Measurements from ENCODE around the gene GALNT15. TPM values are rescaled to one million over a fixed set of nuclear protein-coding genes. Genes with fewer than 3 reads are reported as not detected.
A peak's percentile ranks its signal among the peaks of the same experiment; 100 is the strongest.

Gene GALNT15
- total RNA-seq, 1 donor, result 4.7 TPM

DNA sequence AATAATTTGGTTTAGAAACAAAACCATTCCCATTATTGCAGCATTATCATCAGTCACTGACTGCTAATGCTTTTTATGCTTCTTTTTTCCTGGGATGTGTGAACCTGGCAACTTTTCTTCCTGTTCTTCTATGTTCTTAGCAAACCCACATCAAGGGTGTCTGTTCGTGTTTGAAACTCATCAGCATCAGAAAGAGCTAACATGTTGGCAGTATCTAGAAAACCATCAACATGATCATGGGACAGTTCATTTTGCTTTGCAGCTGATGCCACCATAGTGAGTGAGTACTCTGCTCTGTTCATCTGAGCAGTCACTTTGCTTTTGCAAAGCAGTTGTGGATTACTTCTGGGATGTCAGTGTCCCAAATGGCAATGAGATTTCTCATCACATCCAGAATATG, 84.4 kb downstream of the GALNT15 start:
- no peak for DNase-seq (ENCODE audit: low read depth)
- H3K4me3 ChIP-seq (ENCODE audit: low read depth, low read length), result no peak overlapping the region
- TF ChIP-seq, protein P1, sequence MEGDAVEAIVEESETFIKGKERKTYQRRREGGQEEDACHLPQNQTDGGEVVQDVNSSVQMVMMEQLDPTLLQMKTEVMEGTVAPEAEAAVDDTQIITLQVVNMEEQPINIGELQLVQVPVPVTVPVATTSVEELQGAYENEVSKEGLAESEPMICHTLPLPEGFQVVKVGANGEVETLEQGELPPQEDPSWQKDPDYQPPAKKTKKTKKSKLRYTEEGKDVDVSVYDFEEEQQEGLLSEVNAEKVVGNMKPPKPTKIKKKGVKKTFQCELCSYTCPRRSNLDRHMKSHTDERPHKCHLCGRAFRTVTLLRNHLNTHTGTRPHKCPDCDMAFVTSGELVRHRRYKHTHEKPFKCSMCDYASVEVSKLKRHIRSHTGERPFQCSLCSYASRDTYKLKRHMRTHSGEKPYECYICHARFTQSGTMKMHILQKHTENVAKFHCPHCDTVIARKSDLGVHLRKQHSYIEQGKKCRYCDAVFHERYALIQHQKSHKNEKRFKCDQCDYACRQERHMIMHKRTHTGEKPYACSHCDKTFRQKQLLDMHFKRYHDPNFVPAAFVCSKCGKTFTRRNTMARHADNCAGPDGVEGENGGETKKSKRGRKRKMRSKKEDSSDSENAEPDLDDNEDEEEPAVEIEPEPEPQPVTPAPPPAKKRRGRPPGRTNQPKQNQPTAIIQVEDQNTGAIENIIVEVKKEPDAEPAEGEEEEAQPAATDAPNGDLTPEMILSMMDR (IDR thresholded peaks at IDR 0.05; ENCODE audit: insufficient read depth, low read depth, low read length), result no peak

DNA sequence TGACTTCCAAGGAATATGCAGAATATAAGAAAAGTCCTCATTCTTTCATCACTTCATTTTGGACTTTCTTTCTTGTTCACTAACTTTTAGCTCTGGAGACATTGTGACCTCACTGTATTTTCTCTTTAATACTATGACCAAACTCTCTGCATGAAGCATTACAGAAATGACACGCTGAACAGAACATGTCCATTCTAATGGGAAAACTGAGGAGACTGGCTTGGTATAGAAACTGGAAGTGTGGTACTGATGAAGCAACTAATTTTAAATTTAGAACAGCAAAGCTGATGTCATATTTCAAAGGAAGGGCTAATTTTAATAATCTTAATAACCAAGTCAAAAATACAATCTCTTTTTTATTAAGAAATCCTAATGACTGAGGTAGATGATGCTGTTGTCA, 85.6 kb downstream of the GALNT15 start:
- H3K4me3 ChIP-seq (ENCODE audit: low read depth, low read length), result no peak overlapping the region
- DNase-seq (ENCODE audit: low read depth), result no peak
- TF ChIP-seq, protein P1 (IDR thresholded peaks at IDR 0.05; ENCODE audit: insufficient read depth, low read depth, low read length), result no peak

DNA sequence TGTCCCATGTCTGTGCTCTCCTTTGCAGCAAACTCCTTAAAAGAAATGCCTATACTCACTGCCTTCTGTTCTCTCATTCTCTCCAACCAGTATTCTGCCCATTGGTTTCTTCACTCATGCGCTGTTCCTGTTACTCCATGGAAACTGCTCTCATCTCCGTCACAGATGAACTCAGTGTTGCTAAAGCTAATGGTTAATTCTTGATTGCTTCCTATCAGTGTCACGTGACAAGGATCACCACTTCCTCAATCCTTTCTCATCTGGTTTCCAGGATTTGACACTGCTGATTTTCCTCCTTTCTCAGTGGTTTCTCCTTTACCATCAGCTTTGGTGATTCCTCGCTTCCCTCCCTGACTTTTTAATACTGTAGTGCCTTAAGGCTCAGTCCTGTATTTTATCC, 87.7 kb downstream of the GALNT15 start:
- TF ChIP-seq, protein P1 (IDR thresholded peaks at IDR 0.05; ENCODE audit: insufficient read depth, low read depth, low read length), result no peak
- H3K4me3 ChIP-seq (ENCODE audit: low read depth, low read length), result no peak overlapping the region
- no peak for DNase-seq (ENCODE audit: low read depth)

DNA sequence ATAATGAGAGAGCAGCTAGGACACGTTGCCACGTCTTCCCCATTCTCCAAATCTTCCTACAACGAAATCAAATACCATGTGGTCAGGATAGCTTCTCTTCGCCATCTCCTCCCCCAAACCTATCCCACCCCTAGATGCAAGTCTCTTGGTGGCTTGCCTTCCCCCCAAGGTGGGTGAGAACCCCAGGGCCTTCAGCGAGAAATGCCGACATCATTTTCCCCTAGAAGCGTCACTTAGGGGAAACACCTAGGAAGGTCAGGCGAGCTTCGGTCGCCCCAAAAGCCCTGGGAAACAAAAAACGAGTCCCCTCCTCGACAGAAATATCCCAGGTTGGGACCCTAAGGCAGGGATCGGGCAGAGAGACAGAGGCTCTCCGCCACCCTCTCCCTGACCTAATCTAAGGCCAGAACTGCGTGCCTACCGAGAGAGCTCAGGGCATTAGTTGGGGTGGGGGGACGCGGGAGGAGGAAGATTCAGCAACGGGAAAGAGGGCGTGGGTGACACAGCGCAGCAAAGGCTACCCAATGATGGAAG, 89.8 kb downstream of the GALNT15 start:
- no peak for DNase-seq (ENCODE audit: low read depth)
- peak overlapping the region; percentile 92 for H3K4me3 ChIP-seq (ENCODE audit: low read depth, low read length)
- TF ChIP-seq, protein P1 (IDR thresholded peaks at IDR 0.05; ENCODE audit: insufficient read depth, low read depth, low read length), result no peak

DNA sequence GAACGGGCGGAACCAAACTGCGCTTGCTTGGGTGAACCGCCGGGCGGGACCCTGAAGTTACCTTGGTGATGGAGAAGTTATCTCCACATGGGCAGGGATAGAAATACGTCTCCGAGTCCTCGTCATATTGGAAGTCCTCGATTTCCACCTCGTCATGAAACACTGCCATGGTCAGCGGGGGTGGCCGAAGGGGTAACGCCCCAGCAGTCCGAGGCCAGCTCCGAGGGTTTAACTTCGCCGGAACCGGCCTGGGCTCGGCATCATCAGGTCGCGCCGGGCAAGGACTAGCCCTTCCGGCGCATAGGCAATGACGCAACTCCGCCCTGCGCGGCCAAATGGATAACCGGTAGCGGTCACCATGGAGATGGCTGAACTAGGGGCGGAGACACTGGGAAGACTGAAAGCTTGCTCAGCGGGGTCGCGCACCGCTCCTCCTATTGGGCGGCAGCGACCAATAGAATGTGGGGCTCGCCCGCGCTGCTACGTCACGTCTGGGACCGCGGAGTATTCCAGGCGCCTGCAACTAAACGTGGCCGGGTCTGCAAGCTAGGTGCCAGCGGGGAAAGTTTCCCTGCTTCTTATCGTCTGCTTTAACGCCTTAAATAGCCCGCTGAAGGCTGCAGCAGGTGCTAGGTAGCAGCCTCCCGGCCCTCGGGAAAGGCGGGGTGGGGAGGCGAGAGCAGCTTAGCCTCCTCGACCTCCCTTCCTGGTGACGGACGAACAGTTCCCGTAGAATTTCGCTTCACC, 90.4 kb downstream of the GALNT15 start, which contains the start of the genes DPH3 and OXNAD1:
TSS of gene DPH3 (minus strand) at position 236 of the 747 bp plus-strand sequence. CDS start at position 169, 67 bp downstream.
TSS of gene OXNAD1 (plus strand) at position 505 of the 747 bp plus-strand sequence. CDS start 5,741 bp downstream, outside the sequence.
- TF ChIP-seq, protein P1 (IDR thresholded peaks at IDR 0.05; ENCODE audit: insufficient read depth, low read depth, low read length), result no peak
- H3K4me3 ChIP-seq (ENCODE audit: low read depth, low read length), result peak within 1 kb of the TSS; percentile 92
- DNase-seq (ENCODE audit: low read depth), result peak; percentile 100

DNA sequence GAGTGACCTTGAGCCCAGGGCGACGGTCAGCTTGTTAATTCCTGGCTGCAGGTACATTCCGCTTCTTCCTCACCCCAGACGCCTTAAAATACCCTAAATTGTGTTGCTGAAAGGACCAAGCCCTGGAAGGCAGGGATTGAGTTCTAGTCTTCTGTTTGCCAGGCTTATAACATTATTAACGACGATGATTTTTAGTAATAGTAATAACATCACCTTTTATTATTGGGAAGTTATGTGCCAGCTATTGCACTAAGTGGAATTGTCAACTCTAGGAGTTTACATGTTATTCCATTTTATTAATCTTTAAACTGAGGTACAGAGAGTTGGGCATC, 90.9 kb downstream of the GALNT15 start:
- peak overlapping the region; percentile 92 for H3K4me3 ChIP-seq (ENCODE audit: low read depth, low read length)
- TF ChIP-seq, protein P1 (IDR thresholded peaks at IDR 0.05; ENCODE audit: insufficient read depth, low read depth, low read length), result no peak
- no peak for DNase-seq (ENCODE audit: low read depth)
